Measurements from ENCODE around the gene PLPPR1.

The PLPPR1 gene

GRCh38 chr9:101065930-101066329, 37.4 kb downstream of the PLPPR1 start:
- H3K14ac ChIP-seq (ENCODE audit: low read length): no peak overlapping the region
- no peak overlapping the region for H3K9ac ChIP-seq (ENCODE audit: low read length)
- H3K9me3 ChIP-seq (ENCODE audit: insufficient read depth, low read depth, low read length): no peaks in the 10 kb centered on the region
- no peak overlapping the region for H2AFZ ChIP-seq (ENCODE audit: insufficient read depth, low read length, poor library complexity)
- H4K8ac ChIP-seq (ENCODE audit: low read depth, low read length): no peak overlapping the region
- no peak overlapping the region for H2BK5ac ChIP-seq (ENCODE audit: low read depth, low read length, poor library complexity)
- H2BK12ac ChIP-seq (ENCODE audit: low read length): no peak overlapping the region
- no peaks in the 10 kb centered on the region for H3K36me3 ChIP-seq (ENCODE audit: control insufficient read depth in 1 of 2, insufficient read depth in 2 of 2, low read length in 2 of 2)
- no peak overlapping the region for H3K23ac ChIP-seq (ENCODE audit: low read length)
- WGBS (ENCODE audit: extremely low coverage, insufficient coverage, insufficient read length): no CpG with 5 or more reads among the region's 1 CpG
- H3K18ac ChIP-seq (ENCODE audit: low read length): no peak overlapping the region
- no peak overlapping the region for H3K4me3 ChIP-seq (ENCODE audit: low read depth, low read length)
- H3K4ac ChIP-seq (ENCODE audit: low read depth, low read length): no peak overlapping the region
- H4K91ac ChIP-seq (ENCODE audit: low read depth, low read length): no peak overlapping the region
- no peak for DNase-seq
- H3K4me2 ChIP-seq (ENCODE audit: low read length): no peak overlapping the region
- no peaks in the 10 kb centered on the region for H3K27me3 ChIP-seq (ENCODE audit: insufficient read depth, low read length)
- H3K27ac ChIP-seq (ENCODE audit: low read depth, low read length): no peak overlapping the region
- no peak overlapping the region for H4K12ac ChIP-seq (ENCODE audit: low read depth, low read length)
- no peak overlapping the region for H2BK120ac ChIP-seq (ENCODE audit: insufficient read depth, low read length, poor library complexity)
- H3K4me1 ChIP-seq (ENCODE audit: control insufficient read depth in 1 of 2, insufficient read depth in 2 of 2, low read length in 2 of 2): no peaks in the 10 kb centered on the region
- no peaks in the 10 kb centered on the region for H3K79me1 ChIP-seq (ENCODE audit: low read length)
- H2AK5ac ChIP-seq (ENCODE audit: low read length): no peak overlapping the region
- H3K79me2 ChIP-seq (ENCODE audit: control insufficient read depth, insufficient read depth, low read length, poor library complexity): no peaks in the 10 kb centered on the region

- H3K4me1 ChIP-seq (ENCODE audit: control insufficient read depth in 1 of 2, insufficient read depth in 2 of 2, low read length in 2 of 2): no peaks in the 10 kb centered on the region
- H2BK5ac ChIP-seq (ENCODE audit: low read depth, low read length, poor library complexity): no peak overlapping the region
- H2AFZ ChIP-seq (ENCODE audit: insufficient read depth, low read length, poor library complexity): no peak overlapping the region
- H2AK5ac ChIP-seq (ENCODE audit: low read length): no peak overlapping the region
- H3K18ac ChIP-seq (ENCODE audit: low read length): no peak overlapping the region
- H4K91ac ChIP-seq (ENCODE audit: low read depth, low read length): no peak overlapping the region
- H3K9ac ChIP-seq (ENCODE audit: low read length): no peak overlapping the region
- H3K4me3 ChIP-seq (ENCODE audit: low read depth, low read length): no peak overlapping the region
- no peaks in the 10 kb centered on the region for H3K79me1 ChIP-seq (ENCODE audit: low read length)
- H3K9me3 ChIP-seq (ENCODE audit: insufficient read depth, low read depth, low read length): no peaks in the 10 kb centered on the region
- H3K36me3 ChIP-seq (ENCODE audit: control insufficient read depth in 1 of 2, insufficient read depth in 2 of 2, low read length in 2 of 2): no peaks in the 10 kb centered on the region
- no peak overlapping the region for H3K14ac ChIP-seq (ENCODE audit: low read length)
- H4K8ac ChIP-seq (ENCODE audit: low read depth, low read length): no peak overlapping the region
- H3K27me3 ChIP-seq (ENCODE audit: insufficient read depth, low read length): no peaks in the 10 kb centered on the region
- H3K79me2 ChIP-seq (ENCODE audit: control insufficient read depth, insufficient read depth, low read length, poor library complexity): no peaks in the 10 kb centered on the region
- no peak overlapping the region for H3K27ac ChIP-seq (ENCODE audit: low read depth, low read length)
- no peak overlapping the region for H3K4ac ChIP-seq (ENCODE audit: low read depth, low read length)
- H3K4me2 ChIP-seq (ENCODE audit: low read length): no peak overlapping the region
- H2BK120ac ChIP-seq (ENCODE audit: insufficient read depth, low read length, poor library complexity): no peak overlapping the region
- no peak overlapping the region for H4K12ac ChIP-seq (ENCODE audit: low read depth, low read length)
- H3K23ac ChIP-seq (ENCODE audit: low read length): no peak overlapping the region
- no CpG with 5 or more reads among the region's 1 CpG for WGBS (ENCODE audit: extremely low coverage, insufficient coverage, insufficient read length)
- H2BK12ac ChIP-seq (ENCODE audit: low read length): no peak overlapping the region
- no peak for DNase-seq
These were observed 40.2 kb downstream of the PLPPR1 start for GRCh38 chr9:101068696-101069095.

- no peak overlapping the region for H3K14ac ChIP-seq (ENCODE audit: low read length)
- H3K4me2 ChIP-seq (ENCODE audit: low read length): no peak overlapping the region
- H2BK120ac ChIP-seq (ENCODE audit: insufficient read depth, low read length, poor library complexity): no peak overlapping the region
These were observed 43.7 kb downstream of the PLPPR1 start for GRCh38 chr9:101072259-101072658.

DNA sequence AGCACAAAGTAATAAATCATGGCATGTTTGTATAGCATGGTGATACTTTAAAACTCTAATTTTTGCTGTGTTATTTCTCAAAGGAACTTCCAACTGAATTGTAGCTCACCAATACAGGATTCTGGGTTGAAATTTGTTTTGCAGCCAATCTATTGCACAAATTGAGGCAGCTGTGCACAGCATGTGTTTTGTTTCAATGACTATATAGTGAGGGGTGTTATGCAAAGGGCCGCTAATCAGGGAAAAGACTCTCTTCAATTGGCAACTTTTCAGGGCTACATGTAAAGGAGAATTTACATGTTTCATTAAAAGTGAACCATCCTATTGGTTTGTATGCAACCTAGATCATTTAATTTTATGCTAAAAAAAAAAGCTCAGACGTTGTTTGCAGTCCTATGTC, 44.6 kb downstream of the PLPPR1 start:
- no peak overlapping the region for H3K27ac ChIP-seq (ENCODE audit: low read depth, low read length)
- H3K4me1 ChIP-seq (ENCODE audit: control insufficient read depth in 1 of 2, insufficient read depth in 2 of 2, low read length in 2 of 2): no peaks in the 10 kb centered on the region
- H3K4me3 ChIP-seq (ENCODE audit: low read depth, low read length): no peak overlapping the region
- H2BK120ac ChIP-seq (ENCODE audit: insufficient read depth, low read length, poor library complexity): no peak overlapping the region
- H4K8ac ChIP-seq (ENCODE audit: low read depth, low read length): no peak overlapping the region
- whole genome bisulfite sequencing (ENCODE audit: extremely low coverage, insufficient coverage, insufficient read length): no CpG with 5 or more reads among the region's 2 CpGs
- H2AK5ac ChIP-seq (ENCODE audit: low read length): no peak overlapping the region
- no peak overlapping the region for H3K4ac ChIP-seq (ENCODE audit: low read depth, low read length)
- H2AFZ ChIP-seq (ENCODE audit: insufficient read depth, low read length, poor library complexity): no peak overlapping the region
- H3K23ac ChIP-seq (ENCODE audit: low read length): no peak overlapping the region
- no peaks in the 10 kb centered on the region for H3K79me1 ChIP-seq (ENCODE audit: low read length)
- H3K9ac ChIP-seq (ENCODE audit: low read length): no peak overlapping the region
- H4K12ac ChIP-seq (ENCODE audit: low read depth, low read length): no peak overlapping the region
- H4K91ac ChIP-seq (ENCODE audit: low read depth, low read length): no peak overlapping the region
- no peaks in the 10 kb centered on the region for H3K27me3 ChIP-seq (ENCODE audit: insufficient read depth, low read length)
- H2BK5ac ChIP-seq (ENCODE audit: low read depth, low read length, poor library complexity): no peak overlapping the region
- H3K79me2 ChIP-seq (ENCODE audit: control insufficient read depth, insufficient read depth, low read length, poor library complexity): no peaks in the 10 kb centered on the region
- peaks cover 1% of the 10 kb centered on the region for H3K9me3 ChIP-seq (ENCODE audit: insufficient read depth, low read depth, low read length)
- no peak overlapping the region for H3K18ac ChIP-seq (ENCODE audit: low read length)
- H3K4me2 ChIP-seq (ENCODE audit: low read length): no peak overlapping the region
- DNase-seq: no peak
- no peaks in the 10 kb centered on the region for H3K36me3 ChIP-seq (ENCODE audit: control insufficient read depth in 1 of 2, insufficient read depth in 2 of 2, low read length in 2 of 2)
- H2BK12ac ChIP-seq (ENCODE audit: low read length): no peak overlapping the region
- H3K14ac ChIP-seq (ENCODE audit: low read length): no peak overlapping the region

More at GRCh38 chr9:101072259-101072658, 43.7 kb downstream of the PLPPR1 start:
- H3K23ac ChIP-seq (ENCODE audit: low read length): no peak overlapping the region
- H3K4ac ChIP-seq (ENCODE audit: low read depth, low read length): no peak overlapping the region
- H3K9ac ChIP-seq (ENCODE audit: low read length): no peak overlapping the region
- no peak overlapping the region for H4K91ac ChIP-seq (ENCODE audit: low read depth, low read length)
- peaks cover 1% of the 10 kb centered on the region for H3K9me3 ChIP-seq (ENCODE audit: insufficient read depth, low read depth, low read length)
- H3K18ac ChIP-seq (ENCODE audit: low read length): no peak overlapping the region
- no peak overlapping the region for H3K27ac ChIP-seq (ENCODE audit: low read depth, low read length)
- no peaks in the 10 kb centered on the region for H3K79me2 ChIP-seq (ENCODE audit: control insufficient read depth, insufficient read depth, low read length, poor library complexity)
- no peak overlapping the region for H4K8ac ChIP-seq (ENCODE audit: low read depth, low read length)
- H2AFZ ChIP-seq (ENCODE audit: insufficient read depth, low read length, poor library complexity): no peak overlapping the region
- no peak for DNase-seq
- no peak overlapping the region for H2AK5ac ChIP-seq (ENCODE audit: low read length)
- no peak overlapping the region for H4K12ac ChIP-seq (ENCODE audit: low read depth, low read length)
- no peak overlapping the region for H2BK12ac ChIP-seq (ENCODE audit: low read length)
- no peaks in the 10 kb centered on the region for H3K27me3 ChIP-seq (ENCODE audit: insufficient read depth, low read length)
- no peaks in the 10 kb centered on the region for H3K79me1 ChIP-seq (ENCODE audit: low read length)
- no peaks in the 10 kb centered on the region for H3K4me1 ChIP-seq (ENCODE audit: control insufficient read depth in 1 of 2, insufficient read depth in 2 of 2, low read length in 2 of 2)
- H3K36me3 ChIP-seq (ENCODE audit: control insufficient read depth in 1 of 2, insufficient read depth in 2 of 2, low read length in 2 of 2): no peaks in the 10 kb centered on the region
- H2BK5ac ChIP-seq (ENCODE audit: low read depth, low read length, poor library complexity): no peak overlapping the region
- no peak overlapping the region for H3K4me3 ChIP-seq (ENCODE audit: low read depth, low read length)
- WGBS (ENCODE audit: extremely low coverage, insufficient coverage, insufficient read length): no CpG with 5 or more reads among the region's 3 CpGs
